Stimulated activated CD8-positive, alpha-beta memory T cell treated with anti-CD3 and anti-CD28 coated beads, Interleukin-15, amount 100 ng/mL, for 48 hours (primary cell): ENCODE results near the gene RIT1.

ENCODE experiments used
- DNase-seq, 2 donors: peaks; one replicate each; pipeline ENCODE4 v3.0.0-alpha.2; 2020; ENCODE audit warnings: low read depth in 2 of 2

RIT1 gene

GRCh38 chr1:155911156-155912055 is at the start of gene RIT1:
TSS of gene RIT1 (minus strand) at chr1:155911349. CDS start at chr1:155910761, 588 bp downstream.
- DNase-seq = peak; percentile 72 to 76

- DNase-seq = no peak
Observed at GRCh38 chr1:155960081-155960745, 49.1 kb upstream of the RIT1 start.

- no peak for DNase-seq
Observed at GRCh38 chr1:155957411-155957915, 46.3 kb upstream of the RIT1 start.

GRCh38 chr1:155954645-155955044 is 43.5 kb upstream of the RIT1 start:
- no peak for DNase-seq

GRCh38 chr1:155952505-155952890 is 41.3 kb upstream of the RIT1 start:
- DNase-seq = no peak

GRCh38 chr1:155951753-155952504 is 40.8 kb upstream of the RIT1 start:
- no peak for DNase-seq

GRCh38 chr1:155950829-155951228 is 39.7 kb upstream of the RIT1 start:
- DNase-seq = no peak

GRCh38 chr1:155947741-155948140 is 36.6 kb upstream of the RIT1 start:
- no peak for DNase-seq

GRCh38 chr1:155947292-155947691 is 36.1 kb upstream of the RIT1 start:
- DNase-seq = no peak

- no peak for DNase-seq
Observed at GRCh38 chr1:155946633-155947219, 35.6 kb upstream of the RIT1 start.

- no peak for DNase-seq
Observed at GRCh38 chr1:155944444-155944799, 33.3 kb upstream of the RIT1 start.

- no peak for DNase-seq
Observed at GRCh38 chr1:155942578-155943141, 31.5 kb upstream of the RIT1 start.

- DNase-seq = no peak
Observed at GRCh38 chr1:155941845-155942531, 30.8 kb upstream of the RIT1 start.

- no peak for DNase-seq
Observed at GRCh38 chr1:155940993-155941844, 30.1 kb upstream of the RIT1 start, which contains the start of gene RXFP4. TSS of gene RXFP4 (plus strand) at chr1:155941638. CDS start at chr1:155941710, 72 bp downstream.

- no peak for DNase-seq
Observed at GRCh38 chr1:155940482-155940992, 29.4 kb upstream of the RIT1 start.

- no peak for DNase-seq
Observed at GRCh38 chr1:155938220-155938627, 27.1 kb upstream of the RIT1 start.

GRCh38 chr1:155934936-155935590 is 23.9 kb upstream of the RIT1 start:
- no peak for DNase-seq

GRCh38 chr1:155934097-155934935 is 23.2 kb upstream of the RIT1 start, which contains the start of gene KHDC4:
TSS of gene KHDC4 (minus strand) at chr1:155934413. CDS start at chr1:155934373, 40 bp downstream.
- DNase-seq = peak; percentile 89 to 92
